K562 (cell line): ENCODE results near the gene LRRC74B. TPM values are rescaled to one million over a fixed set of nuclear protein-coding genes. Genes with fewer than 3 reads are reported as not detected.

Experiments used
- ATF1 ChIP-seq, 2 experiments: fragments of 450-650 bp in 1 of 2; IDR thresholded peaks; 2 replicates each; pipeline ENCODE4 v1.6.1; 2016; ENCODE audit warnings: missing compliant biosample characterization in 1 of 2, missing genetic modification characterization in 1 of 2
- BACH1 ChIP-seq: fragments of 200-800 bp; sonication (Bioruptor generic); IDR thresholded peaks from 2 replicates; pipeline ENCODE4 v1.6.1; 2016; ENCODE audit warnings: missing genetic modification characterization, missing compliant biosample characterization
- CEBPB ChIP-seq: fragments of 450-650 bp; IDR thresholded peaks from 2 replicates; pipeline ENCODE4 v1.6.1; 2016; ENCODE audit warnings: missing genetic modification characterization, missing compliant biosample characterization
- EP300 ChIP-seq: IDR thresholded peaks from 2 replicates; pipeline ENCODE4 v1.6.1; 2012; ENCODE audit warnings: low read length, improper control_type of control experiment
- FUS ChIP-seq: fragments of 200-400 bp; formaldehyde crosslinking; optimal IDR thresholded peaks from 2 replicates; pipeline ENCODE3; 2017; ENCODE audit warnings: low read depth, low read length
- GABPB1 ChIP-seq: sonication (generic); formaldehyde crosslinking; IDR thresholded peaks from 2 replicates; pipeline ENCODE4 v1.8.0; 2022; ENCODE audit warnings: mild to moderate bottlenecking, missing genetic modification reagents
- GABPB2 ChIP-seq: fragments of 250-450 bp; sonication (Bioruptor Pico); conservative IDR thresholded peaks from 2 replicates; pipeline ENCODE4 v1.5.1; 2021; ENCODE audit warnings: mild to moderate bottlenecking
- GATAD2B ChIP-seq: fragments of 450-650 bp; IDR thresholded peaks from 2 replicates; pipeline ENCODE4 v1.6.1; 2017; ENCODE audit warnings: mild to moderate bottlenecking, borderline replicate concordance
- ILF3 ChIP-seq: fragments of 450-650 bp; IDR thresholded peaks from 2 replicates; pipeline ENCODE4 v1.6.1; 2018; ENCODE audit warnings: antibody characterized with exemption, mild to moderate bottlenecking, moderate library complexity, borderline replicate concordance
- JUN ChIP-seq, 2 experiments: sonication (generic) in 1 of 2; formaldehyde crosslinking in 1 of 2; IDR thresholded peaks; 2 replicates each; pipeline versions ENCODE4 v1.6.1 to v1.8.0; 2012 to 2022; ENCODE audit warnings: borderline replicate concordance in 2 of 2, mild to moderate bottlenecking in 2 of 2, improper control_type of control experiment in 1 of 2, low read depth in 1 of 2, low read length in 1 of 2, missing genetic modification reagents in 1 of 2
- KLF10 ChIP-seq: fragments of 250-450 bp; sonication (Bioruptor Pico); IDR thresholded peaks from 2 replicates; pipeline ENCODE4 v1.6.1; 2021; ENCODE audit warnings: matching md5 sums
- MAFF ChIP-seq: IDR thresholded peaks from 2 replicates; pipeline ENCODE4 v1.6.1; 2012; ENCODE audit warnings: low read length, improper control_type of control experiment
- MEF2A ChIP-seq: IDR thresholded peaks from 2 replicates; pipeline ENCODE4 v1.6.1; 2011; ENCODE audit warnings: low read depth, mild to moderate bottlenecking, low read length, moderate library complexity; ENCODE audit not compliant: control insufficient read depth
- MEIS2 ChIP-seq: fragments of 450-650 bp; IDR thresholded peaks from 2 replicates; pipeline ENCODE4 v1.6.1; 2014; ENCODE audit warnings: mild to moderate bottlenecking; ENCODE audit not compliant: partially characterized antibody
- NCOR1 ChIP-seq: fragments of 450-650 bp; IDR thresholded peaks from 2 replicates; pipeline ENCODE4 v1.6.1; 2016; ENCODE audit warnings: mild to moderate bottlenecking, moderate library complexity
- NONO ChIP-seq, 2 experiments: fragments of 200-400 bp in 1 of 2; fragments of 450-650 bp in 1 of 2; formaldehyde crosslinking in 1 of 2; IDR thresholded peaks; 2 replicates each; pipeline ENCODE4 v1.6.1; 2017; ENCODE audit warnings: low read depth in 2 of 2, mild to moderate bottlenecking in 2 of 2, moderate library complexity in 2 of 2, low read length in 1 of 2
- RFX7 ChIP-seq: fragments of 250-450 bp; sonication (Bioruptor Pico); IDR thresholded peaks from 2 replicates; pipeline ENCODE4 v1.5.1; 2021; ENCODE audit warnings: mild to moderate bottlenecking
- SIN3B ChIP-seq: fragments of 450-650 bp; IDR thresholded peaks from 2 replicates; pipeline ENCODE4 v1.6.1; 2017; ENCODE audit warnings: low read depth, mild to moderate bottlenecking, moderate library complexity
- SMAD3 ChIP-seq: fragments of 450-650 bp; formaldehyde crosslinking; conservative IDR thresholded peaks from 2 replicates; pipeline ENCODE4 v1.4.0; 2020; ENCODE audit warnings: mild to moderate bottlenecking
- SP2 ChIP-seq: IDR thresholded peaks from 2 replicates; pipeline ENCODE4 v1.6.1; 2011; ENCODE audit warnings: mild to moderate bottlenecking, low read depth, low read length, moderate library complexity; ENCODE audit not compliant: poor library complexity, severe bottlenecking; ENCODE audit errors: extremely low read depth
- SRSF1 ChIP-seq: fragments of 200-400 bp; formaldehyde crosslinking; IDR thresholded peaks from 2 replicates; pipeline ENCODE4 v1.6.1; 2017; ENCODE audit warnings: mild to moderate bottlenecking, low read depth, low read length, moderate library complexity
- SUPT5H ChIP-seq: fragments of 450-650 bp; IDR thresholded peaks from 2 replicates; pipeline ENCODE4 v1.6.1; 2016
- XRCC3 ChIP-seq: fragments of 450-650 bp; IDR thresholded peaks from 2 replicates; pipeline ENCODE4 v1.6.1; 2017; ENCODE audit warnings: mild to moderate bottlenecking, moderate library complexity
- ZKSCAN3 ChIP-seq: fragments of 250-450 bp; sonication (Bioruptor Pico); IDR thresholded peaks from 2 replicates; pipeline ENCODE4 v1.4.0; 2020
- ZNF134 ChIP-seq: fragments of 250-450 bp; sonication (Bioruptor Pico); conservative IDR thresholded peaks from 2 replicates; pipeline ENCODE4 v1.4.0; 2020
- ZNF764 ChIP-seq: fragments of 250-450 bp; sonication (Bioruptor Pico); IDR thresholded peaks from 2 replicates; pipeline ENCODE4 v1.4.0; 2020; ENCODE audit warnings: low read depth, mild to moderate bottlenecking, moderate library complexity
- polyA plus RNA-seq, 8 experiments: library from polyadenylated mRNA; depleted of rRNA in 4 of 8; stranded (reverse) in 5 of 8; unstranded in 3 of 8; fragments of >200 nt; fragmentation: Nextera tagmentation in 2 of 8; fragmentation: Illumina TruSeq in 1 of 8; extraction: Ambion mirVana in 2 of 8; extraction: Trizol in 1 of 8; gene quantifications; 2 replicates each; pipeline versions ENCODE4 v1.2.1 to v1.2.3, GENCODE V29; 2011 to 2014; ENCODE audit warnings: inconsistent platforms in 1 of 8, missing spikeins in 1 of 8
- total RNA-seq, 7 experiments: library from RNA; depleted of rRNA in 6 of 7; stranded (reverse); fragments of >200 nt in 6 of 7; fragmentation: Illumina TruSeq in 2 of 7; extraction: Trizol in 2 of 7; gene quantifications; 2 replicates each; pipeline versions ENCODE4 v1.2.1 to v1.2.3, GENCODE V29; 2011 to 2021; ENCODE audit warnings: low replicate concordance in 1 of 7
- TF ChIP-seq, protein P1 (sequence below): fragments of 250-450 bp; sonication (Bioruptor Pico); IDR thresholded peaks from 2 replicates; pipeline ENCODE4 v1.5.0; 2021
- TF ChIP-seq, protein P2 (sequence below): IDR thresholded peaks from 3 replicates; pipeline ENCODE4 v1.6.1; 2011; ENCODE audit warnings: borderline replicate concordance, mild to moderate bottlenecking; ENCODE audit not compliant: insufficient read length, insufficient read depth

The LRRC74B gene
- total and polyA plus RNA-seq, 9 of the 15 experiments (the other 6 are each of a cell fraction or from before 2014, with no cell fraction given), result not detected

DNA sequence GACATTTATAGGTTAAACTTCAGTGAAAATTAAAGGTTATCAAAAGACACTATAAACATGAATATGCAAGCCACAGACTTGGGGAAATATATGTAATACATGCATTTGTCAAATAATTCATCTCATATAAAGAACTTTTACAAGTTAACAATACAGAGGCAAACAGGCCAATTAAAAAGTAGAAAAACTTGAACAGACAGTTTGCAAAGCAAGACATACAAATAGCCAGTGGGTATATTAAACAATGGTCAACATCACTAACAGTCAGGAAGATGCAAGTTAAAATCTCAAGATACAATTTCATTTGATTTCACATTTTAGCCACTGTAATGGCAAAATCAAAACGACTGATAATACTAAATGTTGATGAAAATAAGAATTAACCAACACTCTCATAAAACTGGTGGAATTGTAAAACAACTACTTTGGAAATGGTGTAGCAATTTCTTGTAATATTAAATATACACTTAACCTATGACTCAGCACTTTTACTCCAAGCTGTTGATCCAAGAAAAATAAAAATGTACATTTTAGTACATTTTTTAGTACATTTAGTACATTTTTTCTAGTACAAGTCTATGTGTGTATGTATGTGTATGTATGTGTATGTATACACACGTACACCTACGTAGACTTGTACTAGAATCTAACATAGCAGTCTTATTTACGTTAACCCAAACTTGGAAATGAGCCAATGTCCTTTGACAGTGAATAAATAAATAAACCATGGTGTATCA, 62.8 kb downstream of the LRRC74B start (continued):
- TF ChIP-seq, protein P1, sequence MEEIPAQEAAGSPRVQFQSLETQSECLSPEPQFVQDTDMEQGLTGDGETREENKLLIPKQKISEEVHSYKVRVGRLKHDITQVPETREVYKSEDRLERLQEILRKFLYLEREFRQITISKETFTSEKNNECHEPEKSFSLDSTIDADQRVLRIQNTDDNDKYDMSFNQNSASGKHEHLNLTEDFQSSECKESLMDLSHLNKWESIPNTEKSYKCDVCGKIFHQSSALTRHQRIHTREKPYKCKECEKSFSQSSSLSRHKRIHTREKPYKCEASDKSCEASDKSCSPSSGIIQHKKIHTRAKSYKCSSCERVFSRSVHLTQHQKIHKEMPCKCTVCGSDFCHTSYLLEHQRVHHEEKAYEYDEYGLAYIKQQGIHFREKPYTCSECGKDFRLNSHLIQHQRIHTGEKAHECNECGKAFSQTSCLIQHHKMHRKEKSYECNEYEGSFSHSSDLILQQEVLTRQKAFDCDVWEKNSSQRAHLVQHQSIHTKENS (CRISPR knock-in tag), result 0 out of 2 replicates have a peak, but pooled peaks have one; percentile 53
- TF ChIP-seq ILF3 (0 out of 2 replicates have a peak, but pooled peaks have one; percentile 31), EP300 (peak; percentile 79), FUS (peak; percentile 11), KLF10 (CRISPR knock-in tag) (no peak), SRSF1 (no peak), ATF1 (CRISPR knock-in tag; IDR thresholded peaks at IDR 0.05) (no peak), ATF1 (tag; IDR thresholded peaks at IDR 0.05) (no peak), MEIS2 (no peak), GATAD2B (peak; percentile 94), SMAD3 (CRISPR knock-in tag) (0 out of 2 replicates have a peak, but pooled peaks have one; percentile 13), JUN (IDR thresholded peaks at IDR 0.05; ENCODE audit: borderline replicate concordance, low read depth, low read length) (0 out of 2 replicates have a peak, but pooled peaks have one; percentile 1), JUN (CRISPR knock-in tag; IDR thresholded peaks at IDR 0.05; ENCODE audit: borderline replicate concordance) (no peak), MAFF (peak; percentile 100), BACH1 (tag) (peak; percentile 99), GABPB1 (CRISPR knock-in tag) (no peak), CEBPB (tag) (peak; percentile 66), SP2 (no peak), NONO (IDR thresholded peaks at IDR 0.05; ENCODE audit: low read depth in 2 of 2, low read length in 1 of 2) (peak in 1 of 2 experiments; percentile 49; a peak in 1 of 4 replicates), NCOR1 (peak; percentile 63), SUPT5H (no peak), XRCC3 (peak; percentile 61; the same call in 1 of the 2 replicates), ZNF134 (no peak), RFX7 (CRISPR knock-in tag) (0 out of 2 replicates have a peak, but pooled peaks have one; percentile 43), SIN3B (peak; percentile 26), GABPB2 (CRISPR knock-in tag) (peak; percentile 50; the same call in 1 of the 2 replicates), ZKSCAN3 (CRISPR knock-in tag) (no peak), MEF2A (no peak), ZNF764 (no peak; the same call in 1 of the 2 replicates)
- TF ChIP-seq, protein P2, sequence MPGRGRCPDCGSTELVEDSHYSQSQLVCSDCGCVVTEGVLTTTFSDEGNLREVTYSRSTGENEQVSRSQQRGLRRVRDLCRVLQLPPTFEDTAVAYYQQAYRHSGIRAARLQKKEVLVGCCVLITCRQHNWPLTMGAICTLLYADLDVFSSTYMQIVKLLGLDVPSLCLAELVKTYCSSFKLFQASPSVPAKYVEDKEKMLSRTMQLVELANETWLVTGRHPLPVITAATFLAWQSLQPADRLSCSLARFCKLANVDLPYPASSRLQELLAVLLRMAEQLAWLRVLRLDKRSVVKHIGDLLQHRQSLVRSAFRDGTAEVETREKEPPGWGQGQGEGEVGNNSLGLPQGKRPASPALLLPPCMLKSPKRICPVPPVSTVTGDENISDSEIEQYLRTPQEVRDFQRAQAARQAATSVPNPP, result no peak
